HG03097 (cell line): Measurements from ENCODE around the gene PGS1.

Experiments
- ATAC-seq: cut with Tn5 transposase; IDR thresholded peaks from one replicate; pipeline ENCODE4 v1.9.1; 2021; ENCODE audit not compliant: unreplicated experiment, low FRiP score

The PGS1 gene

GRCh38 chr17:78466786-78467715, 88.6 kb downstream of the PGS1 start:
- ATAC-seq, result no peak

- no peak for ATAC-seq
Observed at GRCh38 chr17:78468366-78468765, 89.9 kb downstream of the PGS1 start.

GRCh38 chr17:78469443-78469842, 91.0 kb downstream of the PGS1 start:
- no peak for ATAC-seq

- ATAC-seq, result no peak
Observed at GRCh38 chr17:78471635-78472034, 93.2 kb downstream of the PGS1 start.

GRCh38 chr17:78472035-78472905, 93.8 kb downstream of the PGS1 start:
- no peak for ATAC-seq

- no peak for ATAC-seq
Observed at GRCh38 chr17:78473951-78474613, 95.6 kb downstream of the PGS1 start.
